ENCODE measurements around the gene SIAE. TPM values are rescaled to one million over a fixed set of nuclear protein-coding genes. Genes with fewer than 3 reads are reported as not detected.
A peak's percentile ranks its signal among the peaks of the same experiment; 100 is the strongest.

SIAE gene
- total and polyA plus RNA-seq, 2 of the 4 experiments (the other 2 are of a cell fraction), result 4.7 to 12.0 TPM

GRCh38 chr11:124670732-124671131 is 2.8 kb downstream of the SIAE start:
- Histone ChIP-seq H3K79me1 (ENCODE audit: low read depth in 1 of 2, low read length in 2 of 2) (peaks cover 10 to 19% of the 10 kb centered on the region in 2 experiments; a peak in 3 of 4 replicates), H2BK5ac (ENCODE audit: low read depth, low read length, poor library complexity, severe bottlenecking) (no peak overlapping the region), H4K20me1 (ENCODE audit: insufficient read depth, low read length) (no peaks in the 10 kb centered on the region), H2BK20ac (ENCODE audit: low read depth, low read length) (no peak overlapping the region), H2BK120ac (ENCODE audit: low read depth, low read length) (no peak overlapping the region), H3K18ac (ENCODE audit: low read depth, low read length) (no peak overlapping the region), H3K4ac (ENCODE audit: low read depth, low read length) (no peak overlapping the region), H3K23ac (ENCODE audit: low read depth, low read length) (no peak overlapping the region), H3K4me1 (ENCODE audit: control insufficient read depth, insufficient read depth, low read length) (peaks cover 5% of the 10 kb centered on the region; the same call in 1 of the 2 replicates), H2AK5ac (ENCODE audit: low read depth, low read length) (no peak overlapping the region), H3K56ac (ENCODE audit: extremely low read depth, insufficient read depth, low read length) (no peak overlapping the region), H2BK15ac (ENCODE audit: low read depth, low read length) (no peak overlapping the region), H3K9me3 (ENCODE audit: control insufficient read depth, insufficient read depth, low read length) (no peaks in the 10 kb centered on the region), H3K36me3 (ENCODE audit: control insufficient read depth, insufficient read depth, low read length) (no peaks in the 10 kb centered on the region; the same call in 1 of the 2 replicates), H3K4me3 (ENCODE audit: insufficient read depth, low read depth, low read length) (no peak overlapping the region), H4K91ac (ENCODE audit: insufficient read depth, low read depth, low read length) (no peak overlapping the region), H3K27ac (ENCODE audit: insufficient read depth, low read length) (no peak overlapping the region), H4K8ac (ENCODE audit: low read depth in 2 of 2, low read length in 2 of 2) (no peak overlapping the region), H4K5ac (ENCODE audit: low read depth, low read length) (no peak overlapping the region), H2AK9ac (replicated peaks; ENCODE audit: low read depth, low read length, poor library complexity) (no peak overlapping the region), H3K4me2 (ENCODE audit: low read depth, low read length) (no peak overlapping the region), H3K9ac (ENCODE audit: low read depth, low read length) (no peak overlapping the region), H3K27me3 (ENCODE audit: control insufficient read depth, insufficient read depth, low read length) (no peaks in the 10 kb centered on the region), H2AFZ (replicated peaks; ENCODE audit: low read length, poor library complexity) (no peak overlapping the region), H3K14ac (replicated peaks; ENCODE audit: low read depth, low read length) (no peak overlapping the region), H3K9me1 (ENCODE audit: insufficient read depth, low read length) (peaks cover 4% of the 10 kb centered on the region; the same call in 1 of the 2 replicates)
- ChIA-PET POLR2A (ENCODE audit: unreplicated experiment) (interaction anchor here (0.6 kb wide), 1 partner anchor 1616 kb away, joined by 5 read pairs; no protein-coding TSS in a partner anchor), CTCF (interaction anchor here (1.2 kb wide), 1 partner anchor 166 kb away, joined by 4 read pairs; no protein-coding TSS in a partner anchor)
- intact Hi-C loops (cut with micrococcal nuclease), result loop anchor here (2.0 to 10.0 kb wide), 2 partner anchors 74 to 196 kb away; no protein-coding TSS in a partner anchor
- 30% methylated on average over 2 of the region's 3 CpGs; no CpG with 5 or more reads in 1 of the 2 experiments for WGBS, 2 experiments (ENCODE audit: extremely low coverage in 2 of 2, insufficient read length in 1 of 2)
- dilution Hi-C loops (cut with HindIII; ENCODE audit: low sequenced_read_pairs, unreplicated experiment), result no loop called here
- no peak for ATAC-seq (ENCODE audit: low read depth)
- DNase-seq, result peak; percentile 9
- in situ Hi-C loops (cut with MboI; ENCODE audit: low sequenced_read_pairs), result loop anchor here (5.0 to 25.0 kb wide), 2 partner anchors 92 to 742 kb away; partner anchors contain the start of gene ESAM
- BruUV-seq (replicated peaks), result no TSS peak
- no peak for TF ChIP-seq NFE2L2 (IDR thresholded peaks at IDR 0.05; ENCODE audit: low read depth, low read length)
- TF ChIP-seq USF2 (IDR thresholded peaks at IDR 0.05; ENCODE audit: low read depth, low read length), result no peak
- TF ChIP-seq FOS (IDR thresholded peaks at IDR 0.05; ENCODE audit: low read depth, low read length), result no peak
